Erythroblast (primary cell): ENCODE measurements around the gene COX8A.
A peak's percentile ranks its signal among the peaks of the same experiment; 100 is the strongest.

ENCODE experiments used
- DNase-seq, 2 experiments: peaks; one replicate each; lab custom pipeline; 2025; lab: John Stamatoyannopoulos, UW
- GATA1 ChIP-seq: IDR thresholded peaks from 2 replicates; pipeline ENCODE4 v1.6.1; 2011; ENCODE audit warnings: low read depth, mild to moderate bottlenecking, control low read depth, low read length, moderate library complexity
- POLR2A ChIP-seq: IDR thresholded peaks from 2 replicates; pipeline ENCODE4 v1.6.1; 2011; ENCODE audit warnings: mild to moderate bottlenecking, low read length

COX8A gene

DNA sequence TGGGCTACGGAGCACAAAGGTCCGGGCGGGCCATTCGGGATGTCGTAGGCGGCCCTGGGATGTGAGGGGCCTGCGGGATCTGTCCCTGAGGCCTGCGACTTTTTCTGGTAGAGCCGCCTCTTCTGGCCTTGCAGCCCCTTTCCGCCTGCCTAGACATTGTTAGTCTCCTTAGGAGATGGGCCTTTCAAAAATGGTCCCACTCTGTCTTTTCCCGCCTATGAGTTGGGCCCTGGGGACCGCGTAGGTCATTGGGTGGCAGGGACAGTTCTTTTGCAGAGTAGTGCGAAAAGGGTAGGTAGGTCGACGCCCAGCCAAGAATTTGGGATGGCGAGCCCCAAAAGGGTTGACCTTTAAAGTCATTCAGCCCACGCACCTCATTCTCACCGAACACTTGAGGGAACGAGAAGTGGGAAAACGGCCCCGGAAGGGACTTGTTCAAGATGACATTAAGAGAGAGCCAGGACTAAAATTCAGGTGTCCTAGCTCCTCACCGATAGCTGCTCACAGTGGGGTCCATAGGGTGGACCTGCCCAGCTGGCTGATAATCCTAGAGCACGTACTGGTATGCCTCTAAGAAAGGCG is 12.6 kb downstream of the COX8A start:
- TF ChIP-seq GATA1: no peak
- TF ChIP-seq POLR2A: no peak
- no peak for DNase-seq

DNA sequence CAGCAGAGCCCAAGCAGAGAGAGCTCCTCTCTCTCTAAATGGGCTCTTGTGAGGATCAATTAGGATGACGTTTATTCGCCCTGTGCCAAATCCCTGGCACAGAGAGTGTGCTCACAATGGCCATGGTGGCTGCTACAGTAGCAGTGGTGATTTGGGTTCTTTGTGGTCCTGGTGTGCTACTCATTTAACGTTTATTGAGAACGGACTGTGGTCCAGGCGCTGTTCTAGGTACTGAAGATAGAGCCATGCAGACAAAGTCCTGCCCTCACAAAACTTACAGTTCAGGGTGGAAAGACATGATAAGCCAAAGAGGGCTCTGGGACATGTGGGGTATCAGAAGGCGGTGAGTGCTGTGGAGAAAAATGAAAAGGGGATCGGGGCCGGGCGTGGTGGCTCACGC is 17.1 kb downstream of the COX8A start:
- no peak for DNase-seq
- TF ChIP-seq GATA1 (no peak), POLR2A (no peak)

DNA sequence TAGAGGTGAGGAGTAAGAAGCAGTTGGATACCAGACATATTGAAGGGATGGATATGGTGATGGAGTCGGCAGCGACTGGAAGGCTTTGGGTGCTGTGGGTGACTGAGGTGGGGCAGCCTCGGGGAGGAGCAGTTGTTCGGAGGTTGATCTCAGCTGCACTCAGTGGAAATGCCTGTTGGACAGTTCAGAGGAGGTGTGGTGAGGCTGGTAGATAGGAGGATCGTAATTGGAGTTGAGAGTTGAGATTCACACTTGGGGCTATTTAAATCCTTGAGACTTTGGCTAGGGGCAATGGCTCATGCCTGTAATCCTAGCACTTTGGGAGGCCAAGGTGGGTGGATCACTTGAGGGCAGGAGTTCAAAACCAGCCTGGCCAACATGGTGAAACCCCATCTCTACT is 18.7 kb downstream of the COX8A start:
- TF ChIP-seq GATA1: no peak
- no peak for TF ChIP-seq POLR2A
- no peak for DNase-seq

DNA sequence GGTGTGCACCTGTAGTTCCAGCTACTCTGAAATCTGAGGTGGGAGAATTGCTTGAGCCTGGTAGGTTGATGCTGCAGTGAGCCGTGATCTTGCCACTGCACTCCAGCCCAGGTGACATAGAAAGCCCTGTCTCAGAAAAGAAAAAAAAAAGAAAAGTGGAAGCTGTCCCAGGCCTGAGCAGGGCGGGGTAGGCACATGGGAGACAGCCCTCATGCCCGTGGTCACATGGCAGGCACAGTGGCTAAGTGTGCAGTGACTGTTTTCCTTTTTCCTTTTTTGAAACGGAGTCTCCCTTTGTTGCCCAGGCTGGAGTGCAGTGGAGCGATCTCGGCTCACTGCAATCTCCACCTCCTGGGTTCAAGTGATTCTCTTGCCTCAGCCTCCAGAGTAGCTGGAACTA is 19.6 kb downstream of the COX8A start:
- no peak for DNase-seq
- TF ChIP-seq POLR2A (no peak), GATA1 (no peak)

DNA sequence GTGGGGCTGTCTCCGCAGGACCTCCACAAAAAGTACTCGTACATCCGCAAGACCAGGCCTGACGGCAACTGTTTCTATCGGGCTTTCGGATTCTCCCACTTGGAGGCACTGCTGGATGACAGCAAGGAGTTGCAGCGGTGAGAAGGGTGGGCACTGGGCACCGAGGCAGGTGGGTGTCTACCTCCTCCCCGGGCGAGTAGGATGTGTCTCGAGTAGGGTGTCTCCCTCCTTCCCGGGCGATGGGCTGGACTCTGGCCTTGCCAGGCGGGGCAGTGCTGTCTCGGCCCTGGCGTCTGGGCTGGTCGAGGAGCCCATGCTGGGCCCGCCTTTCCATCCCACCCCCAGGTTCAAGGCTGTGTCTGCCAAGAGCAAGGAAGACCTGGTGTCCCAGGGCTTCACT is 22.1 kb downstream of the COX8A start:
- DNase-seq: no peak
- TF ChIP-seq GATA1 (no peak), POLR2A (no peak)

DNA sequence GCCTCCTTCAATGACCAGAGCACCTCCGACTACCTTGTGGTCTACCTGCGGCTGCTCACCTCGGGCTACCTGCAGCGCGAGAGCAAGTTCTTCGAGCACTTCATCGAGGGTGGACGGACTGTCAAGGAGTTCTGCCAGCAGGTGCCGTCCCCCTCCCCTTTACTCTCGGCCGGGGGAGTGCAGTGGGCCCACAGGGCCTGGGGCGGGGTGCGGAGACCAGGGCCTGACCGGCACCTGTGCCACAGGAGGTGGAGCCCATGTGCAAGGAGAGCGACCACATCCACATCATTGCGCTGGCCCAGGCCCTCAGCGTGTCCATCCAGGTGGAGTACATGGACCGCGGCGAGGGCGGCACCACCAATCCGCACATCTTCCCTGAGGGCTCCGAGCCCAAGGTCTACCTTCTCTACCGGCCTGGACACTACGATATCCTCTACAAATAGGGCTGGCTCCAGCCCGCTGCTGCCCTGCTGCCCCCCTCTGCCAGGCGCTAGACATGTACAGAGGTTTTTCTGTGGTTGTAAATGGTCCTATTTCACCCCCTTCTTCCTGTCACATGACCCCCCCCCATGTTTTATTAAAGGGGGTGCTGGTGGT is 22.8 kb downstream of the COX8A start:
- DNase-seq: no peak
- TF ChIP-seq GATA1: no peak
- no peak for TF ChIP-seq POLR2A

DNA sequence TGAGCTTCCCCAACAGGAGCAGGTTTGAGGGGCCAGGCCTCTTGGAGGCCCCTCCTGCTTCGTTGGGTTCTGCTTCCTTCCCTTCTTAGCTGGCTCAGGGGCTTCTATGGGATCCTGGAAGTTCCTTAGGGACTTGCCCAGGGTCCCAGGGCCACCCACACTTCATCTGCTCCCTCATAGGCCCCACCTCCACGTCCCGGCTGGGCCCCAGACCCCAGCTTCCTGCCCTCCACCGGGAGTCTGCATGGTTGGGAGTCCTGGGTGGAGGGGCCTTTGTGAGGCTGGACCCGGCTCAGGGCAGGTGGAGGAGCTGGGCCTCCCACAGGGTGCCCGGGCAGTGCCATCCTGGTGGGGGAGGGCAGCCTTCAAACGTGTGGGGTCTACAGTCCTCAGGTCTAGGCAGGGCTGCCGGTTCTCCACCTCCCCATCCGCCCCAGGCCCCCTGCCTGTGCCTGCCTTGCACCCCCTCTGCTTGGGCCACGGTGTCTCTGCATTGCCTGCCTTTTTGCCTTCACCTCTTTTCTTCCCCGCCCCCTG is 23.4 kb downstream of the COX8A start:
- DNase-seq: no peak
- TF ChIP-seq GATA1: no peak
- TF ChIP-seq POLR2A: no peak

DNA sequence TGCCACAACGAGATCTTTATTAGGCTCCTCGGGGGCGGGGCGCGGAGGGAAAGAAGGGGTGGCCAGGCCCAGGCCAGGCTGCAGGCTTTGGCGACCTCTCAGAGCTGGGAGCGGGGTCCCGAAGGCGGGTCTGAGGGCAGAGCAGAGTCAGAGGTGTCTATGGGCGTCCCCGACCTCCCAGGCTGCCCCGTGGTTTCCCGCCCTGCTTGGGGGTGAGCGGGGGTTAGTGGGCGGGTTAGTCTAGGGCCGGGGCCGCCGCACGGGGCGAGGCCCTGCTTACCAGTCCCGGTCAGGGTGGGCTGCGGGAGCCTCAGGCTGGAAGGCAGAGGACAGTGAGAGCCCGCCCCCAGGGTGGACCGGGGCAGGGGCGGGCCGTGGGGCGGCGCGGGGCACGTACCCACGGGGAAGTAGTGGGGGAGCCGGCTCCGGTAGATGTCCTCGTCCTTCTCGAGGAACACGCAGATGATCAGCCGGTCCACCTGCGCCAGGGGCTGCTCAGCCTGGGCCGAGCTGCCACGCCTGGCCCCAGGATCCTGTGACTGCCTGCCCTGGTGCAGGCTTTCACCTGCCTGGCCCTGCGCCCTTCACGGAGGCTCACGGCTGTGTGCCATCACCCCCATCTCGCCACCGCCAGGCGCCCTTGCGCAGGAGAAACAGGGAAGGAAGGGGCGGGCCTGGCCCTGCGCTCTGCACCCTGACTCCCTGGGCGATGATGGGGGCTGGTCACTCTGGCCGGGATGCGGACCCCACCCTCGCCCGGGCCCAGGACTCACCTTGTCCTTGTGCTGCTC is 24.3 kb downstream of the COX8A start:
- DNase-seq: no peak
- TF ChIP-seq POLR2A (no peak), GATA1 (no peak)

DNA sequence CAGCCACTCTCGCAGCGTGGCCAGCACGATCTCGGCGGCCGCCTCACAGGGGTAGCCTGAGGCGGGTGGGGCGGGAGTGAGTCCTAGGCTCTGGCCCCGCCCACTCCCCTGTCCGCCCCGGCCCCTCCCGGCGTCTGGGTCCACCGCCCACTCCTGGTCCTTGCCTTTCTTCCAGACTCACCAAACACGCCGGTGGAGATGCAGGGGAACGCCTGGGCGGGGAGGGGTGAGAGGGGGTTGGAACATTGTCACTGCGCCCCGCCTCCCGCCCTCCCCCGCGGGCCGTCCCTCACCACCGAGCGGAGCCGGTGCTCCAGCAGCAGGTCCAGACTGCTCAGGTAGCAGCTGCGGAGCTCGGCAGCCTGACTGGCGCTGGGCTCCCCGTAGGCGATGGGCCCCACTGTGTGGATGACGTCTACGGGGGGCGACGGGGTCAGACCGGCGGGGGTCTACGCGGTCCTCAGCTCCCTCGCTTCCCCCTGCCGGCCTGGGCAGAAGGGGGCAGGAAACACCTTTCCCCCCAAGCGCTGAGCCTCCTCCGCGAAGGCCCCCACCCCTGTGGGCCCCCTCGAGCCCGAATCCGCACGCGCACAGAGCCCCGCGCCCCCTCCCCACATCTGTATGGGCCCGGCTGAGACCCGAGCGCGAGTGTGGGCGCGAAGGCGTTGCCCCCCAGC is 25.1 kb downstream of the COX8A start:
- peak; percentile 40 to 65 for DNase-seq
- TF ChIP-seq POLR2A: no peak
- no peak for TF ChIP-seq GATA1

DNA sequence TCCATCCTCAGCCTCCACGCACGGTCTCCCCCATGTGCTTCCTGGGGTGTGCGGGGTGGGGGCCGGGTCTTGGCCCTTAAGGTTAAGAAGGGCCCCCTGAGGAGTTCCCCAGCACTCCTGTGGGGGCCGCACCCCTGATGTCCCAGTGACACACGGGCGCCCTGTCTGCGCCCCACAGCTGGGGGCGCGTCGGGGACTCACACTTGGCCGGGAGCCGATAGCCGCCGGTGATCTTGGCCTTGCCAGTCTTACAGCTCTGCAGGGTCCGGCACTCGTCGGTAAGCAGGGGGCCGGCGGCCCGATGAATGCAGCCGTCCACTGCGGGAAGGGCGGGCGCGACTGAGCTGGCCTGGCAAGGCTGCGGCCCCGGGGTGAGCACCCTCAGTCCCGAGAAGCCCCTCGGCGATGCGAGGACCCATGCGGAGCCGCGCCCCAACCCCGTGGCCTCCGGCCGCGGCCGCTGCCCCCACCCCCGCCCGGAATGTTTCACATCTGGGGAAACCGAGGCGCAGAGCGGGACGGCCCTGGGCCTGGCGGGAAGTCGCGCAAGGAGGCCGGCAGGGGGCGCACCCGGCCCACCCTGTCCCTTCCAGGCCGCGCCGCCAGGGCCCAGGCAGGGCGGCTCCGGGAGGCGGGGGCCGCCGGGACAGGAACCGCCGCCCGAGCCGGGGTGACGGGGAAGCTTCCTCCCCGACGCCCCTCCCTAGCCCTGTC is 25.8 kb downstream of the COX8A start:
- peak; percentile 82 to 91 for DNase-seq

DNA sequence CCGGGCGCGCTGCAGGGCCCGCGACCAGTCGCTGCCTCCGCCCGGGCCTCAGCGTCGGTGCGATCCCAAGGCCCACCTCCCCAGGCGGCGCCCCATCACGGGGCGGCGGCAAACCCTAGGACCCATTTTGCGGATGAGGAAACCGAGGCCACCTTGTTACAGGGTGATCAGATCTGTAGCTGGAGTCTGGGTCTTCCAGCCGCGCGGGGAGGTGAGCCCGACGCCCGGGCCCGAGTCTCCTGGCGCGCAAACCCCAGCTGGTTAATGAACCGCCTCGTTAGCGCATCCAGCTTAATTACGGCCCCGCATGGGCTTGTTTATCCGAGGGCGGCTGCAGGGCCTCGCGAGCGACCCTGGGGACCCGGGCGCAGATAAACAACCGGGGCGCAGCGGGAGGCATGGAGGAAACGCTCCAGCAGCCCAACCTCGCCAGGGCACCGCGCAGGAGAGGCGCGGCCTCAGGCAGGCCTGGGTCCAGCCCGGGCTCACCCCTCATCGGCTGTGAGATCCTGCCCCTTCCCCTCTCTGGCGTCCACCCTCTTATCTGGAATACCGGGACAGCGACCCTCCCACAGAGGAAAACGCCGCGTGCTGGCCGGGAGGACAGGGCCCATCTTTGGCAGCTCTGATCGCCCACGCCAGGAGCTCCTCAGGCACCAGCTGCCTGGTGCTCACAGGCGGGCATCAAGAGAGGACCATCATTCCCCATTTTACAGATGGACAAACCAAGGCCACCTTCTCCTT is 26.5 kb downstream of the COX8A start:
- DNase-seq: peak in 1 of 2 experiments; percentile 35
- TF ChIP-seq POLR2A (no peak), GATA1 (no peak)

More for the DNA sequence above, 25.8 kb downstream of the COX8A start:
- TF ChIP-seq POLR2A: no peak
- TF ChIP-seq GATA1: no peak
